Loucy (cell line): ENCODE results near the gene ARHGAP15.

ENCODE experiments used
- EZH2phosphoT487 ChIP-seq: fragments of 200-600 bp; IDR thresholded peaks from 2 replicates; pipeline ENCODE4 v1.6.1; 2018; ENCODE audit warnings: antibody characterized with exemption, mild to moderate bottlenecking, moderate library complexity, borderline replicate concordance
- TF ChIP-seq, protein P1 (sequence below): fragments of 200-600 bp; sonication (generic); conservative IDR thresholded peaks from 2 replicates; pipeline ENCODE4 v1.5.1; 2014; ENCODE audit warnings: mild to moderate bottlenecking, antibody characterized with exemption, low read length

- TF ChIP-seq, protein P1, sequence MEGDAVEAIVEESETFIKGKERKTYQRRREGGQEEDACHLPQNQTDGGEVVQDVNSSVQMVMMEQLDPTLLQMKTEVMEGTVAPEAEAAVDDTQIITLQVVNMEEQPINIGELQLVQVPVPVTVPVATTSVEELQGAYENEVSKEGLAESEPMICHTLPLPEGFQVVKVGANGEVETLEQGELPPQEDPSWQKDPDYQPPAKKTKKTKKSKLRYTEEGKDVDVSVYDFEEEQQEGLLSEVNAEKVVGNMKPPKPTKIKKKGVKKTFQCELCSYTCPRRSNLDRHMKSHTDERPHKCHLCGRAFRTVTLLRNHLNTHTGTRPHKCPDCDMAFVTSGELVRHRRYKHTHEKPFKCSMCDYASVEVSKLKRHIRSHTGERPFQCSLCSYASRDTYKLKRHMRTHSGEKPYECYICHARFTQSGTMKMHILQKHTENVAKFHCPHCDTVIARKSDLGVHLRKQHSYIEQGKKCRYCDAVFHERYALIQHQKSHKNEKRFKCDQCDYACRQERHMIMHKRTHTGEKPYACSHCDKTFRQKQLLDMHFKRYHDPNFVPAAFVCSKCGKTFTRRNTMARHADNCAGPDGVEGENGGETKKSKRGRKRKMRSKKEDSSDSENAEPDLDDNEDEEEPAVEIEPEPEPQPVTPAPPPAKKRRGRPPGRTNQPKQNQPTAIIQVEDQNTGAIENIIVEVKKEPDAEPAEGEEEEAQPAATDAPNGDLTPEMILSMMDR, result no peak
- TF ChIP-seq EZH2phosphoT487, result no peak
These were observed 361.9 kb downstream of the ARHGAP15 start for GRCh38 chr2:143491131-143491530.
